Measurements from ENCODE around the gene RAPGEF1.

- no peak for TF ChIP-seq CTCF (IDR thresholded peaks at IDR 0.05; ENCODE audit: insufficient read depth, low read depth, low read length)
- no peak for TF ChIP-seq EZH2 (IDR thresholded peaks at IDR 0.05; ENCODE audit: insufficient read depth, low read length)
Observed at GRCh38 chr9:131559421-131560000, 180.4 kb downstream of the RAPGEF1 start.

All from astrocyte (in vitro differentiated cells and primary cell).